DOHH2 (cell line): ENCODE data around the gene TRIM32.

Source experiments
- H3F3A ChIP-seq: fragments of 200-600 bp; sonication (generic), shearing (Covaris generic); 2 replicates; pipeline ENCODE4 v1.6.0; 2016; ENCODE audit warnings: antibody characterized with exemption, mild to moderate bottlenecking; ENCODE audit not compliant: control insufficient read depth, insufficient read depth
- H3K27ac ChIP-seq: fragments of 200-600 bp; sonication (generic); 2 replicates; pipeline ENCODE4 v1.5.1; 2014; ENCODE audit warnings: low read depth, mild to moderate bottlenecking, low read length, moderate library complexity
- H3K27me3 ChIP-seq: fragments of 200-600 bp; sonication (generic); 2 replicates; pipeline ENCODE4 v1.6.1; 2014; ENCODE audit warnings: mild to moderate bottlenecking, low read length, mixed read lengths; ENCODE audit not compliant: control insufficient read depth
- H3K36me3 ChIP-seq: fragments of 200-600 bp; sonication (generic); 2 replicates; pipeline ENCODE4 v1.6.1; 2014; ENCODE audit warnings: mild to moderate bottlenecking, low read length, moderate library complexity, mixed read lengths; ENCODE audit not compliant: control insufficient read depth
- H3K4me1 ChIP-seq: fragments of 200-600 bp; sonication (generic); 2 replicates; pipeline ENCODE4 v1.6.1; 2014; ENCODE audit warnings: mild to moderate bottlenecking, low read length, mixed read lengths; ENCODE audit not compliant: control insufficient read depth
- H3K4me2 ChIP-seq: fragments of 200-600 bp; sonication (generic); 2 replicates; pipeline ENCODE4 v1.6.0; 2014; ENCODE audit warnings: mild to moderate bottlenecking, low read length, moderate library complexity
- H3K4me3 ChIP-seq: fragments of 200-600 bp; sonication (generic); 2 replicates; pipeline ENCODE4 v1.5.1; 2014; ENCODE audit warnings: mild to moderate bottlenecking, low read length, mixed read lengths
- H3K79me2 ChIP-seq: fragments of 200-600 bp; sonication (generic); 2 replicates; pipeline ENCODE4 v1.6.1; 2014; ENCODE audit warnings: mild to moderate bottlenecking, low read length, mixed read lengths; ENCODE audit not compliant: control insufficient read depth
- H3K9me2 ChIP-seq: fragments of 200-600 bp; sonication (generic); replicated peaks from 2 replicates; pipeline ENCODE4 v1.6.1; 2014; ENCODE audit warnings: mild to moderate bottlenecking, low read length, mixed read lengths; ENCODE audit not compliant: control insufficient read depth
- H3K9me3 ChIP-seq: fragments of 200-600 bp; sonication (generic); 2 replicates; pipeline ENCODE4 v1.6.1; 2014; ENCODE audit warnings: antibody characterized with exemption, low read length, mixed read lengths; ENCODE audit not compliant: control insufficient read depth, insufficient read depth
- H4K20me1 ChIP-seq: fragments of 200-600 bp; sonication (generic); 2 replicates; pipeline ENCODE4 v1.6.0; 2014; ENCODE audit warnings: low read depth, mild to moderate bottlenecking, antibody characterized with exemption, low read length, moderate library complexity; ENCODE audit not compliant: control insufficient read depth, insufficient read depth
- EZH2phosphoT487 ChIP-seq: fragments of 200-600 bp; sonication (generic); IDR thresholded peaks from 2 replicates; pipeline ENCODE4 v1.6.1; 2017; ENCODE audit warnings: borderline replicate concordance, mild to moderate bottlenecking, antibody characterized with exemption, low read length, moderate library complexity, mixed read lengths
- TF ChIP-seq, protein P1 (sequence below): fragments of 200-600 bp; sonication (generic); IDR thresholded peaks from one replicate; pipeline ENCODE4 v1.5.1; 2014; ENCODE audit warnings: antibody characterized with exemption, mild to moderate bottlenecking, low read depth, low read length; ENCODE audit not compliant: poor library complexity, severe bottlenecking

The TRIM32 gene

DNA sequence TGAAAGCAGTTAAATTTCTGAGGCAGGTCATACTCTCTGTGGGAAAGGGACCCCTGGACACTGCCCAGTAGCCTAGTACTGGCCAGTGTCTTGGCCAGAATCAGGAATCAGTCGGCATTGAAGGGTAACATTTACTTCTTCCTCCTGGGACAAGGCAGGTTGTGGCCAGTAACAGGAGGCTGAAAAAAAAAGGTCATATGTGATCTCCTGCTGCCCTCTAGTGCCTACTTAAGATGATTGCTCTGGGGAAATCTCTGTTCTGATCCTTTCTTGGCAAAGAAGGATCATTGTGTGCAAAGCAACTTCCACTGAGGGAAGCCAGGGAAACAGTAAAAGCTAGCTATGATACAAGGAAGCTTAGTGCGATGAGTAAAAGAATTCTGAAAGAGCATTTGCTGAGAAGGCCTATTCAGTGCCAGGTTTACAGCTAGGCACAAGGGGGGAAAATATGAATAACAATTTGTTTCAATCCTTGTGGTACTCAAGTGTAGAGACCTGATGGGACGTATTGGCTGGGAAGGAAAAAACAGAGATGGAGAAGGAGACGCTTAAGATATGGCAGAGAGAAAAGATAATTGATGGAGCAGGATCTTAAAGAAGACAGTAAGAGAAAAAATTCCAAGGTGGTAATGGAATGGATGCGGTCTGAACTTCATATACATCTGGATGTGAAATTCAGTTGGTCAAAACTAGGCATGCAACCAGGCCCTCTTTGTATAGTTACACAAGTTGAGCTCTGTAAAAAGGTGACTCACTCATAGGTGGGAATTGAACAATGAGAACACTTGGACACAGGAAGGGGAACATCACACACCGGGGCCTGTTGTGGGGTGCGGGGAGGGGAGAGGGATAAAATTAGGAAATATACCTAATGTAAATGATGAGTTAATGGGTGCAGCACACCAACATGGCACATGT, 25.8 kb upstream of the TRIM32 start:
- Histone ChIP-seq H4K20me1 (peaks cover 3% of the 10 kb centered on the region; the same call in 1 of the 2 replicates), H3K4me2 (no peak overlapping the region), H3F3A (no peaks in the 10 kb centered on the region), H3K9me3 (no peaks in the 10 kb centered on the region), H3K36me3 (no peaks in the 10 kb centered on the region), H3K79me2 (no peaks in the 10 kb centered on the region), H3K27ac (no peak overlapping the region), H3K27me3 (no peaks in the 10 kb centered on the region), H3K9me2 (no peaks in the 10 kb centered on the region), H3K4me1 (no peaks in the 10 kb centered on the region), H3K4me3 (no peak overlapping the region)
- TF ChIP-seq, protein P1, sequence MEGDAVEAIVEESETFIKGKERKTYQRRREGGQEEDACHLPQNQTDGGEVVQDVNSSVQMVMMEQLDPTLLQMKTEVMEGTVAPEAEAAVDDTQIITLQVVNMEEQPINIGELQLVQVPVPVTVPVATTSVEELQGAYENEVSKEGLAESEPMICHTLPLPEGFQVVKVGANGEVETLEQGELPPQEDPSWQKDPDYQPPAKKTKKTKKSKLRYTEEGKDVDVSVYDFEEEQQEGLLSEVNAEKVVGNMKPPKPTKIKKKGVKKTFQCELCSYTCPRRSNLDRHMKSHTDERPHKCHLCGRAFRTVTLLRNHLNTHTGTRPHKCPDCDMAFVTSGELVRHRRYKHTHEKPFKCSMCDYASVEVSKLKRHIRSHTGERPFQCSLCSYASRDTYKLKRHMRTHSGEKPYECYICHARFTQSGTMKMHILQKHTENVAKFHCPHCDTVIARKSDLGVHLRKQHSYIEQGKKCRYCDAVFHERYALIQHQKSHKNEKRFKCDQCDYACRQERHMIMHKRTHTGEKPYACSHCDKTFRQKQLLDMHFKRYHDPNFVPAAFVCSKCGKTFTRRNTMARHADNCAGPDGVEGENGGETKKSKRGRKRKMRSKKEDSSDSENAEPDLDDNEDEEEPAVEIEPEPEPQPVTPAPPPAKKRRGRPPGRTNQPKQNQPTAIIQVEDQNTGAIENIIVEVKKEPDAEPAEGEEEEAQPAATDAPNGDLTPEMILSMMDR = peak; percentile 80
- TF ChIP-seq EZH2phosphoT487 = no peak

DNA sequence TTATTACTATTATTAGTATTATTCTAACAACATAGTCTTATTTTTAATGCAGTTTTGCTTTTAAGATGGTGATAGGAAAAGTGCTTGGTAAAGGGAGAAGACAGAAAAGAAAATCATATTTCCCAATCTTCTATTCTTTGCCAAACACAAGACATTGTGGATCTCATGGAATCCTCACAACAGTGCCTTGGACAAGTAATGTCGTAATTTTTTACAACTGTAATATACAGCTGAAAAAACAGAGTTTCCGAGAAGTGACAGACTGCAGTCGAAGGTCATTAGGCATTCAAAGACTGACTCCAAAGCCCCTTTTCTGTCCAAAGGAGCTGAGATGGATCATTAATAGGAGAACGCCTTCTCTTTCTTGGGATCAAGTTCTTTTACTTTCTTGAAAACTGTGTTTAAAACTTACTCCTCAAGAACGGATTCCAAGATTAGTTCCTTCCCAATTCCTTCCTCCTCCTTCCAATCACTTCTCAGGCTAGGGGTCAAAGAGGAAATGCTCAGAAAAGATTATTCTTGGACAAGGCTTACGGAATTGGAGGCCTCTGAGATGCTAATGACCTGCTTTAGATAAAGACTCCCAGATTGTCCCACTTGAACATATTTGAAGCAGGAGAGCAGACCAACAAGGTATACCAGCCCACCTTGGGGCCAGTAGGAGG, 24.3 kb upstream of the TRIM32 start:
- peaks cover 3% of the 10 kb centered on the region; the same call in 1 of the 2 replicates for H4K20me1 ChIP-seq
- no peak overlapping the region for H3K4me3 ChIP-seq
- H3K36me3 ChIP-seq = no peaks in the 10 kb centered on the region
- H3K4me2 ChIP-seq = no peak overlapping the region
- no peaks in the 10 kb centered on the region for H3K9me2 ChIP-seq
- H3K4me1 ChIP-seq = no peaks in the 10 kb centered on the region
- H3K27me3 ChIP-seq = no peaks in the 10 kb centered on the region
- H3K27ac ChIP-seq = no peak overlapping the region
- no peaks in the 10 kb centered on the region for H3F3A ChIP-seq
- H3K9me3 ChIP-seq = no peaks in the 10 kb centered on the region
- no peaks in the 10 kb centered on the region for H3K79me2 ChIP-seq
- TF ChIP-seq EZH2phosphoT487 = no peak
- TF ChIP-seq, protein P1 = no peak

DNA sequence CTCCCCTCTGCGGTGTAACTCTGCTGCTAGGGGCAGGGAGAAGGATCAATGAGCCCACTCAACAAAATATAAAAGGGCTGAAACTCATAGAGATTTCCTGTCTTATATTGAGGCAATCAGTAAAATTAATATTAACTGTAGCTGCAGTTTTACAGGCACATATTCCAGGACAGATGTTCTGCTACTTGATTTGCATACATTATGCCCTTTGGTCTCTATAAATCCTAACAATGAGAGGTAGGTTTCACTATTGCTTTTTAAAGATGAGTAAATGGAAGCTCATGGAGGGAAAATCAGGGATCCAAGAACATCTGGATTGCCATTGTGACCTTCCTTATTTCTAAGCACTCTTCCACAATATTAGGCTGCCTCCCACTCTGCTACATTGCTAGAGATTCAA, 23.5 kb upstream of the TRIM32 start:
- no peaks in the 10 kb centered on the region for H3F3A ChIP-seq
- TF ChIP-seq EZH2phosphoT487 = no peak
- TF ChIP-seq, protein P1 = no peak
- H3K79me2 ChIP-seq = no peaks in the 10 kb centered on the region
- H3K4me1 ChIP-seq = no peaks in the 10 kb centered on the region
- no peaks in the 10 kb centered on the region for H3K27me3 ChIP-seq
- H3K9me2 ChIP-seq = no peaks in the 10 kb centered on the region
- H3K4me3 ChIP-seq = no peak overlapping the region
- no peak overlapping the region for H3K4me2 ChIP-seq
- H3K9me3 ChIP-seq = no peaks in the 10 kb centered on the region
- peaks cover 3% of the 10 kb centered on the region; the same call in 1 of the 2 replicates for H4K20me1 ChIP-seq
- H3K36me3 ChIP-seq = no peaks in the 10 kb centered on the region
- no peak overlapping the region for H3K27ac ChIP-seq
